ENCODE measurements around the gene KLK14.

GRCh38 chr19:51075998-51076397 lies 6.7 kb downstream of the KLK14 start:
- TF ChIP-seq EZH2 (IDR thresholded peaks at IDR 0.05; ENCODE audit: insufficient read depth, low read length) = no peak
- TF ChIP-seq CTCF (IDR thresholded peaks at IDR 0.05; ENCODE audit: insufficient read depth, low read depth, low read length) = no peak

Measured in astrocyte (in vitro differentiated cells and primary cell).